ENCODE results near the gene SLC9A2.

The SLC9A2 gene

DNA sequence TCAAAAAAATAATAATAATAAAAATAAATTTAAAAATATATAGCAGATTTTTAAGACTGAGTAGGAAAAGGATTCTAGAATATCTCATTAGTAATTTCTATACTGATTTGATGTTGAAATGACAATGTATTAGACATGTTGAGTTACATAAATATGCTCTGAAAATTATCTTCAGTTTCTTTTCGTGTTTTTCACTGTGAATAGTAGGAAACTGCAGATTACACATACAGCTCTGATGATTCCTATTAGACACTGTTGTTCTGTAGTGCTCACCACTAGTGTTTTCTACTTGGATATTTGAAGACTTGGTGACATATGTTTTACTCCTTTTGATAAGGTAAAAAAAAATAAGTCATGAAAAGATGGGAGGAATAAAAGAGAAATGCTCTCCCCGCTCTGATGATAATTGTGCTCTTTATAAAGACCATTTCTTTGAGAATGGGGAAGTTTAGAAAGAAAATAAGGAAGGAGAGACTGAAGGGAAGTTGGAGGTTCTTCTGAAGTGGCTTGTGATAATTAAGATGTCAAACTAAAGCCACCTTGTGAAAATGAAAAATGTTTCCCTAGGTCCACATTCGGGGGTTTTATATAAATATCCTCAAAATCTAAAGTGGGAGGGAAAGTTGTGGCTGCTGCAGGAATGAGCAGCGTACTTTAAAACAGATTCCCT, 52.9 kb downstream of the SLC9A2 start:
- DNase-seq (ENCODE audit: low read depth, low spot score): no peak

DNA sequence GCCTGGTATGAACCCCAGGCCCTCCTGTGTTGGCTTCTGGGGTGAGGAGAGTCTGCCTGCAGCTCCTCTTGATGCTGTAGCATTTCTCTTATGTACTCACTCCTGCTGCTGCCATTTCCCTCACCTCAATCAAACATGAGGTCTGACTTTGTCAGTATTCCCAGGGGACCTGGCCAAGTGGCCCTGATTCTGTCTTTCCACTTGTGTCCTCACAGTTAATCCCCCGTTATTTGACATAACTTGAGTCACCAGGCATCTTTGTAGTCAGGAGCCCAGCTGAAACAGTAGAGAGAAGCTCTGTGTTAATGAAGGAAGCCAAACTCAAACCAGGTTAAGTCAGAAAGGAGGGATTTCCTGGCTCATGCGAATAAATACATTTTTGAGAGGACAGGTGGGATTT, 55.0 kb downstream of the SLC9A2 start:
- no peak for DNase-seq (ENCODE audit: low read depth, low spot score)

DNA sequence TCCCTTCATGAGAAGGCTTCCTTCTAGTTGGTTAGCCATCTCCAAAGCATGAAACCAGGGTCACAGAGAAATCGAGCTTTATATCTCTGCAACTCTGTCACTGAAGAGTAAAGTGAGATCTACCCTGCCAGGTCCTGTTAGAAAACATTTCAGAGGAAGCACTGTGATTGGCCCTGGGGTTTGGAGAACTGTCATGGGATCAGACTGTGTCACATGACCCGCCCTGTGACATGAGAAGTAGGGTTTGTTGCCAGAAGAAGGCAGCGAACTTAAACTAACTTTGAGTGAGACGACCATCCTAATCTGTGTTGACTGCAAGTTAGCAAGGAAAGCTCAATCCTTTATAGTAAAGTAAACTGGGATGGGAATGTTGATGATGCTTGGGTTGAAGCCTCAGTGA, 55.5 kb downstream of the SLC9A2 start:
- DNase-seq (ENCODE audit: low read depth, low spot score): no peak

DNA sequence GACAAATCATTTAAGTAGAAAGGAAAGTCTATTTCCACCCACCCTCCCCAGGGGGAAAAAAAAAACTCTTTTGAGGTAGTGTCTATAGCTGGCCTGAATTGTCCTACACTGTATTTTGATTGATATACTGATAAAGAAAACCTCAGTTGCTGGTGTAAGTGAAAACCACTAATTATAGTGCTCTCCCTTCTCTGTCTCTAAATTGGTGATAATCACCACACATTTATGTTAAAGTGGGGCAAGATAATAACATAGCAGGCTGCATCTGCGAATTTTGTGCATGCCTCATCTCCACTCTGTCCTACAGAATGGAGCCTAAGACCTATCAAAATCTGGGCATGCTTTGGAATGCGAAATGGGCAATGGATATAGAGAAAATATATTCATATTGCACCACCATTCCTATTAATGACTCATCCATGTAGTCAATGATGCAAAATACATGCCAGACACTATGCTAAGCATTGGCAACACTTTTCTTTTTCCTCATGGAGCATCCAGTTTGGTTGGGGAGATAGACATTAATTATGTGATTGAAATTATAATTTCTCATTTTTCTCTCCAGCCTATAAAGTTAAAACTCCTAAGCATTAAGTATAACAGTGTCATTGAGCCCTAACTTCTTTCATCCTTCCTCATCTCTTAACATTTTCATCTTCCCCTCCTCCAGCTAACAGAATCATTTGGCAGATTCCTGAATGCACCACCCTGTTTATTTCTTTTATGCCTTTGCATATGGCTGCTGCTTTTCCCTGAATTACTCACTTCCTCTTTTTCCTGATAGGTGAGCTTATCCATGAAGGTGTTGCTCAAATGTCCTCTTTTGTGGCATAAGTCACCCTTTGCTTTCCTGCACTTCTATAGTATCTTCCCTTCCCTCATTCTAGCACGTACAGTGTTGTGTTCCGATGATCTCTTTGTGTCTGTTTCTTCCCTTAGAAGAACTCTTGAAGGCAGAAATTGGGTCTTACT, 58.2 kb downstream of the SLC9A2 start:
- no peak for DNase-seq (ENCODE audit: low read depth, low spot score)

DNA sequence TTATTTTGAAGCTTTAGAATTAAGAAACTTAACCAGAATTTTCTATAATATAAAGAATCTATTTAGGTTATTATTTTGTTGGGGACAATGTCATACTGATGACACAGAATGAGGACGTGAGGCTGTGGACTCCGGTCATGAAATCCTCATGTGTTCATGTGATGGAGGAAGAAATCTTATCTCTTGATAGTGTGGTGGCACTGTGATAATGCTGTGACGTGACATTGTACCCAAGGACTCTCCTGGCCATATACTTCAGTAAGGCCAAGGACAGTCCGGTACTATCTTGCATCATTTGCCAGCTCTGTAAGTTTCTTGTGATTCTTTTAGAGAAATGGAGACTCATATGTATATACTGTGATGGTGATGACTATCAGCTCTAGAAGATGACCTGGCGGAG, 59.1 kb downstream of the SLC9A2 start:
- DNase-seq (ENCODE audit: low read depth, low spot score): no peak

DNA sequence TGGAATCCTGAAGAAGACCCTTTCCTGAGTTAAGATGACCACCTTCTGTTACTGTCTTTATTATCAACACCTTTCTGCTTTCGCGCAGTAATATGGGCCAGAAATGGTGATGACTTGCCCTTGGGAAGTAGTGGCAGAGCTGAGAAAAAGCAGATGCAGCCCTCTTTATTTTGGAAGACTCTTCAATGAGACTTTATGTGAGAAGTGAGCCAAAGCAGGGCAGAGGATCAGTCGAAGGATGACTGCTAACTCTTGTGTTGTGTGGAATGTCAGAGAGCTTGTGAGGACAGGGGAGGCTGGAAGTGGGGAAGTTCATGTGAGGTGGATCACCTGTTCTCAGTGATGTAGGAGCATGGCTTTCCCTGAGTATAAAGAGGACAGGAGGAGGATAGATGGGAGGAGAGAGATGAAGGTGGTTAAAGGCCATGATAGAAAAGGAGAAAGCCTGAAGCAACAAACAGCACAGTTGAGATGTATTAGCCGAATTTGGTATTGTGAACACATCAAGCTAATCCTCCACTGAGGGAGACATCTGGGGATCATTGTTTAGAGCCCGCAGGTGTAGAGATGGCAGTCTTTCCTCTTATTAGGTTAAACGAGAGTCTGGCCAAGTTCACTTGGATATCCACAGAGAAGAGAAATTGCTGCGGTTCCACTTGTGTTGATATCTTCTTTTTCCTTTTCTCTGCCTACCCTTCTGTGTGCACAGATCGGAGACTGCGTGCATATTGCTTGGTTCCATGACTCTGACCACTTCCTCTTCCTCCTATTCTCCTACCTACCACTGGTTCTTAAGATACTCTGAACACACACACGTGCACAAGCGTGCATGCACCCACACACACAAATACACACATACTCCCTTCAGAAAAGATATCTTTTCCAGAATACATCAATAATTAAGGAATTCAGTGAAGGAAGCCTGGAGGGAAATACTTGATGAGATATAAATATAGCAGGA, 67.4 kb downstream of the SLC9A2 start:
- DNase-seq (ENCODE audit: low read depth, low spot score): no peak

DNA sequence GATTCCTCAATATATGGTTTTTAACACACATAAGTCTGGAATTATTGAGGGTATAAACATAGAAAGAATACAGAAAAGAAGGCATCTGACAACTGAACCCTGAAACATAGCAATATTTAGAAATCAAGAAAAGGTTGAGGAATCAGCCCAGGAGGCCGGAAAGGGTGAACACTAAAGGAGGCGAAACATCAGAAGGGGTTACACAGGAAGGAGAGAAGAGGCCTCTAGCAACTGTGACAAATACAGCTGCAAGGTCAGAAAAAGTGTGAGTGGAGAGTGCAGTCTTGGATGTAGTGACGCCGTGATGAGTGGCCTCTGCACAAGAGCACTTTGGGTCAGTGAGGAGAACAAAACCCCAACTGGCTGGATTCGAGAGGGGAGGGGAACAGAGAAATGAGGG, 70.7 kb downstream of the SLC9A2 start:
- no peak for DNase-seq (ENCODE audit: low read depth, low spot score)

DNA sequence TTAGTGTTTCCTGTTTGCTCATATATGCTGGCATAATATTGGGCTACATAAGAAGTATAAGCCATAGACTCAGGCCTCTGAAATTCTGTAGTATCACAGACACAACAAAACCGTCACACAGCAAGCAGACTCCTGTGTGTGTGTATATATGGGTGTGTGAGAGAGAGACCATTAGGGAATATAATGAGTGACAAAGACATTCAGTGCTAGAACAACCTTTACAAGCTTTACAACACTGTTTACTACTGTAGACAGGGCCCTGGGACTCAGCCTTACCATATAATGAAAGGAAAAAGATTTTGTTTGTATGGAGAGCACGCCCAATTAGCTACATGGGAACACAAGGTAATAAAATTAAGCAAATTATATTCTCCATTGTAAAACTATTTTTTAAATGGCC, 77.1 kb downstream of the SLC9A2 start:
- no peak for DNase-seq (ENCODE audit: low read depth, low spot score)

DNA sequence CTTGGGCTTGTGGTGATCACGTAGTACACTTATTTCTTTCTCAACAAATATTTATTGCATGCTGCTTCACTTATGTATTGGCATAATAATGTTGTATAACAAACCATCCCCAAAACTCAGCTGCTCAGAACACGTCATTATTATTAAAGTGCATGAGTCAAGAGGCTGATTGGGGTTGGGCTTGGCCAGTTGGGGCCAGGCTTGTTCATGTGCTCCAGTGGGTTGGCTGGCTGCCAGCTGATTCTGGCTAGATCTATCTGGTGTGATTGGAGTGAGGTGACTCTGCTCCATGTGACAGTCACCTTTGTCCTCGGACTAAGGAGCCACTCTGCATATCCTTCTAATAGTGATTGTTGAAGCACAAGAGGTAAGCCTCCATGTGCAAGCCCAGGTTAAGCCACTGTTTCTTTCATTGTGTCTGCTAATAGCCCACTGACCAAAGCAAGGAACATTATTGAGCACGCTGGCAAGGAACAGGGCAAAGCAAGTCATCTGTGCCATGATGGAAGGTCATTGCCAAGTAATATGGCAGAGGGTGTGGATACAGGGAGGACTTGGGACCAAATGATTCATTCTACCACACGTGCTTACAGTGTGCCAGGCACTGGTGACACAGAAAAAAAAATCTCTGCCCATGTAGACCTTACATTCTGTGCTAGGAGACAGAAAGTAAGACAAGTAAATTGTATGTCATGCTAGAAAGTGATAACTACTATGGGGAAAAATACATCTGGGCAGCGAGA, 79.2 kb downstream of the SLC9A2 start:
- no peak for DNase-seq (ENCODE audit: low read depth, low spot score)

DNA sequence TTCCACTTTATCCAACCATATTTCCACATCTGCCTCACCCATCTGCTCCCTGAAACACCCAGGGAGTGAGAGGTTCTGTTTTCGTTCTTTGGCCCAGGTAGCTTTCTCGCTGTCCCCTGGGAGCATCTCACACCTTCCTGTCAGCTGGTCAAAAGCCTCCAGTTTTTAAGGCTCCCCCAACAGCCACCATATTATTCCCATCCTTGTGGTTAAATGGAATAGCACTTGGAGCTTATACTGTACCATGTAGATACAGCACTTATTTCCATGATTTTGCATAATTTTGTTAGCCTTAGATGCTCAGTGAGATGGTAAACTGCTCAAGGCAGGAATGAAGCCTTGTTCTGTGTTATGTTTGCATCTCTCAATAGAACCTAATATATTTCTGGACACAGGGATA, 84.0 kb downstream of the SLC9A2 start:
- no peak for DNase-seq (ENCODE audit: low read depth, low spot score)

DNA sequence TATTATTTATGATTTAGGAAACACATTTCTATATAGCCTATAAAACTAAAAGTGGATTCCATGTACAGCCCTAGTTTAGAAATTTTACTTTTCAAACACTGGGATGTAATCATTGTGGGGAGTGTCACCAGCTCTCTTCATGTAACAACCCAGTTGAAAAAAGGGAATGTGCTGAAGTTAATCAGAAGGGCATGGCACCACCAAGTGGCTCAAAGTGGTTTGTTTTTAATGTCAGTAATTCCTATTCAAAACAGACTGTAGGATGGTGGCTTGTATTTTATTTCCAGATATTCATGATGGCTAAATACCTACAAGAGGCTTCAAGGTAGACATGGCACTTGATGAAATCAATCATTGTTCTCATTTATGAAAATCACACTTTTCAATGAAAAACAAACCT, 84.4 kb downstream of the SLC9A2 start:
- no peak for DNase-seq (ENCODE audit: low read depth, low spot score)

DNA sequence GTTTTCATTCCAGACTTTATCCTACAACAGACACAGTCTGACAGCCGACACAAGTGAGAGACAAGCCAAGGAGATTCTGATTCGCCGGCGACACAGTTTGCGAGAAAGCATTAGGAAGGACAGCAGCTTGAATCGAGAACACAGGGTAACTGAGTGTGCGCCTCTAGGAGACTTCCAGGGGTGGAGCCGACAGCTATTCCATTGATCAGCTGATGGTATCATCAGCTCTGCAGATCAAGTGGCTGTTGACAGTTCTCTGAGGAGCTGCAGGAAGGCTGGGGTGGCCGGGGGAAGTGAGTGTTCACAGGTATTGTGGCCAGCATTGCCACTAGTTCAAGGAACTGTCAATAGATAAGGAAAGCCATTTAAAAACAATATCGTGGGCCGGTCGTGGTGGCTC, 85.2 kb downstream of the SLC9A2 start:
- DNase-seq (ENCODE audit: low read depth, low spot score): no peak

DNA sequence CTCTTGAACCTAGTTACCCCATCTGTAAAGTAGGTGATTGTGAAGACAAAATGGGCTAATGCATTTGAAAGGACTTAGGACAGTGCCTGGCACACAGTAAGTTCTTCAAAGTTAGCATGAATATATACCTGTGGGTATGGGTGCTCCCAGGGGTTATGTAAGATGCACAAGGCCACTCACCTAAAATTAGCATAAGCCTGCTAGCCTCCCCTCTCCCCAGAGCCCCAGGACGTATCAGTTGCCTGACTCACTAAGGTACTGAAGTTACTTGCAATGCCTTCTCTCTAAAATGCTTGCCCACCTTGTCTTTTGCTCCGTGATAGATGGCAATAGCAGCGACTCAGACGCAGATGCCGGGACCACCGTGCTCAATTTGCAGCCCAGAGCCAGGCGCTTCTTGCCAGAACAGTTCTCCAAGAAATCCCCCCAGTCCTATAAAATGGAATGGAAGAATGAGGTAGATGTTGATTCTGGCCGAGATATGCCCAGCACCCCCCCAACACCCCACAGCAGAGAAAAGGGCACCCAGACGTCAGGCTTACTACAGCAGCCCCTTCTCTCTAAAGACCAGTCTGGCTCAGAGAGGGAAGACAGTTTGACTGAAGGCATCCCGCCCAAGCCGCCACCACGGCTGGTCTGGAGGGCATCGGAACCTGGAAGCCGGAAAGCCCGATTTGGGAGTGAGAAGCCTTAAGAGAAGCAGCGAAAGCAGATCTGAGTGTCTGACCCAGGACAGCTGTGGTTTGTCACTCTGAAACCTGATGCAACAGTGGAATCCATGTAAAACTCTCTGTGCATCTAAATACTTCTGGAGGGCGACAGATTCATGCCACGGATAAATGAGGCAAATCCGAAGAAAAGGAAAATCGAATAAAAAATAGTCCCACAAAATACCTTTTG, 88.7 kb downstream of the SLC9A2 start:
- no peak for DNase-seq (ENCODE audit: low read depth, low spot score)

DNA sequence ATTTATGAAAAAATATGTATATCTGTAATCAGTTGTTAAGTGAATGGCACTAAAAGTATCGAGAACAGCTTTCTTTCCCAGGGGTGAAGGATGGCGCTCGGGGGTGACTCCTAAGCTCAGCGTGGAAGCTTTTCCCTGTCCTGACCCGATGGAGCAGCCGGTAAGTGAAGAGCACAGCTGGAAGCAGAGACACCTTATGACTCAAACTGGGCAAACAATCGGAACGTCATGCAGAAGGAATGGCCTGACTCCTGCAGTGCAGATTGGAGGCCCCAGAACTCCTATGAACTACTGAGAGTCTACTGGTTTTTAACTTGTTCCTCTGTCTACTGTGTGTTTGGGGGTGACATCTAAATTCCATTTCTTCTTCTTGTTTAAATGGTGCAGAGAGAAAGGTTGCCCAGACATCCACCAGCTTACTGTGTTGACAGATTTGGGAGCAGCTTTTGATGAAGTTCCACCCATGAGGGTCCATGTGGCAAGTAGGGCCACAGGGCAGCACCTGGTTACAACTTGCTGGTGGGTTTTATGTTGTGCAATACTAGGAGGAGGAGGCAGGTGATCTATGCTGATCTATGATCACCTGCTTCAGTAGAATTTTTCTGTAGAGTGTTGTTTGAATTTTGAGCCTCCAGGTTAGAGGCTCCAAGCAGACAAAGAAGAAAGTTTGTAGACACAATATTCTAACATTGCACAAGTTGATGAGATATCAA, 89.7 kb downstream of the SLC9A2 start:
- no peak for DNase-seq (ENCODE audit: low read depth, low spot score)

DNA sequence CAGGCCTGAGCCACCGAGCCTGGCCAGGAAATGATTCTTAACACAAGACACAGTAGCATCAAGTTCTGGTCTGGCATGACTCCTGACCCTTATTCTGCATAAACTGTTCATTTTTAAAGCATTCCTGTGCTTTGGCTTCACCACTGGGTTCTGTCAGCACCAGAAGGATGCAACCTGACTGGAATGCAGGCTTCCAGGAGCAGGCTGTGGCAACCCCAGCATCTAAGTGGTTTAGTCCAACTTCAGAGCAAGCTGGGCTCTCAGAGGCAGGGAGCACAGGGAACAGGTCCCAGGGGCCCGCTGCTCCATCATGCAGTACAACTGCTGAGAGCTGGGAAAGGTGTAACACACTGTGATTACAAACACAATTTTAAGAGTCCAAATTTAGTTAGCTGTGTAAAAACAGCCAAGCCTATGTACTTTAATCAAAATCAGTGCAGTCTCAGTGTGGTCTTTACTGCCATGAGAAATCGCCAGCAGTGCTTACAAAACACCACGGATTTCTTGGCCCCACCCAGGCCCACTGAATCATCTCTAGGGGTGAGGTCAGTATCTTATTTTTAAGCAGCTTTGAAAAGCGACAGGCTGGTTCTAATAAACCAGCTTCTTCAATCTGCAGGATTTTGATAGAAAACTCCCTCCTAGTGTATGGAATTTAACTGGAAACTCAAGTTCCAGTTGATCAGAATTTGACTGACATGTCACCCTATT, 98.1 kb downstream of the SLC9A2 start:
- no peak for DNase-seq (ENCODE audit: low read depth, low spot score)

DNA sequence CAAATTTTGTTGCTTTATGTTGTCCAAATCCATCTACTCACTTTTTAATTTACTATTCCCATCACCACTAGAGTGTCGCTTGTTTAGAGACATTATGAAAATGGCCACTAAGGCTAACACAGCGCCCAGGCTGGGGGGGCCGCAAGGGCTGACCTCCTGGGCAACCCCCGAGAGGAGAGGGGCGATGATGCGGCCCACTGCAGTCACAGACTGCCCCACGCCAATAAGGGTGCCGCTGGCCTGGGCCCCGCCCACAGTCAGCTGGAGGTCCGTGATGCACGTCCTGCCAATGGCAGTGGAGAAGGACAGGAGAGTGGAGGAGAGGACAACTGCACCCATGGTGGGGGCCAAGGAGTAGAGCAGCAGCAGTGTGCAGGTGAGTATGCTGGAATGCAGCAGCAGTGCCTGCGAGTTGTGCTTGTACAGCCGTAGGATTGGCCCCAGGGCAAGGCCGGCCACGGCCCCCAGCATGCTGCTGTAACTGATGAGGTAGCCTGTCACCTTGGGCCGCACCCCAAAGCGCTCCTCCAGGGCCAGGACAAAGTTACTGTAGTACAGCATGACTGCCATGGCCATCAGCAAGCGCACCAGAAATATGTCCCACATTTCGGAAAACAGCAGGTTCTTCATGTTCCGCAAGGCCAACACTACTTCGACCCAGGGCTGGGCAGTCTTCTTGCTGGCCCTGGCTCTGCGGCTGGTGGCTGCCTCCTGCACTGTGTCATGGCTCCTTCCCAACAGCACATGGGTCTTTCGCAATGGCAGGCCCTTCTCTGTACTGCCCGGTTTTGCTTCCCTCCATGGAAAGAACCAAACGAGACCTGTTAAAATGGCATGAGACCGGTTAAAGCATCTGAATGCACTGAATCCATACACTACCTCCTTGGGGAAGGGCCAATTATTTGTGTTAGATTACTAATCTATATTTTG, 99.3 kb downstream of the SLC9A2 start:
- DNase-seq (ENCODE audit: low read depth, low spot score): no peak

DNA sequence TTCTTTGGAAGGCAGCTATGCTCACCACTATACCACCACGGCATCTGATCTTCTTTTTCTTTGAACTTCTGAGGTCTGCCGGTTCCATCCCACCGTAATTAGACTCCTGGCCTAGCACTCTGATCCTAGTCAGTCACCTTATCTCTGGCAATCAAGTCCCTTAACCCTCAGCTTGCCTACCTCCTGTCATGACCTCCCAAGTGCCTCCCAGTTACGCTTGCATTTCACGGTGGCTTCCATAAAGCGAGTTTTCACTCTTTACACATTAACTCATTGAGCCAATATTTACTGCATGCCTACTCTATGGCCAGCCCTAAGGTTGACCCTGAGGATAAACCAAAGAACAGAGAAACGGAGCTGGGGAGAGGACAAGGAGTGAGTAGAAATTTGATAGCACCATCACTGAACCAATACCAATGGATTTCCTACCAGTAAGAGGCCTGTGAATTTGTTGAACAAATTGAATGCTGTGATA, 104.7 kb downstream of the SLC9A2 start:
- DNase-seq (ENCODE audit: low read depth, low spot score): no peak

DNA sequence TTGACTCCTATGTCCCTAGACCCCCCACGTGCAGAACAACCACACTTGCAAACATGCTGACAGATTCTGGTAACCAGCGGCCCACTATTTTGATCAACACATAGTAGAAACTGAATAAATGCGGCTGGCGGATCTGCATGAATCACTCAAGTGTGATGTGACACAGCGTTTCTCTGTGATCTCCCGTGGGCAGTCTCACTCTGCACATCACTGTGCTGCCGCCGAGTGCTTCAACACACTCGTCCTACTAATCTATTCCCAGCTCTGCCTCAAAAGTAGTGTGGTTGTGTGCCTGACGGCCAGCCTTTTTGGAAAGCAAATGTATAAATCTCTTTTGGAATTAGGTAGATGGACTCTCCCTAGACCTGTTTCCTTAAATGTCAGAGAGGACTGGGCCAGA, 105.2 kb downstream of the SLC9A2 start:
- DNase-seq (ENCODE audit: low read depth, low spot score): no peak
